ENCODE data around the gene BCO1.

GRCh38 chr16:81239367-81240121, 1.1 kb downstream of the BCO1 start:
- no peak for TF ChIP-seq ZNF549 (tag by site-specific recombination; IDR thresholded peaks at IDR 0.05)
- TF ChIP-seq, protein P1, sequence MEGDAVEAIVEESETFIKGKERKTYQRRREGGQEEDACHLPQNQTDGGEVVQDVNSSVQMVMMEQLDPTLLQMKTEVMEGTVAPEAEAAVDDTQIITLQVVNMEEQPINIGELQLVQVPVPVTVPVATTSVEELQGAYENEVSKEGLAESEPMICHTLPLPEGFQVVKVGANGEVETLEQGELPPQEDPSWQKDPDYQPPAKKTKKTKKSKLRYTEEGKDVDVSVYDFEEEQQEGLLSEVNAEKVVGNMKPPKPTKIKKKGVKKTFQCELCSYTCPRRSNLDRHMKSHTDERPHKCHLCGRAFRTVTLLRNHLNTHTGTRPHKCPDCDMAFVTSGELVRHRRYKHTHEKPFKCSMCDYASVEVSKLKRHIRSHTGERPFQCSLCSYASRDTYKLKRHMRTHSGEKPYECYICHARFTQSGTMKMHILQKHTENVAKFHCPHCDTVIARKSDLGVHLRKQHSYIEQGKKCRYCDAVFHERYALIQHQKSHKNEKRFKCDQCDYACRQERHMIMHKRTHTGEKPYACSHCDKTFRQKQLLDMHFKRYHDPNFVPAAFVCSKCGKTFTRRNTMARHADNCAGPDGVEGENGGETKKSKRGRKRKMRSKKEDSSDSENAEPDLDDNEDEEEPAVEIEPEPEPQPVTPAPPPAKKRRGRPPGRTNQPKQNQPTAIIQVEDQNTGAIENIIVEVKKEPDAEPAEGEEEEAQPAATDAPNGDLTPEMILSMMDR (tag by site-specific recombination; IDR thresholded peaks at IDR 0.05): no peak
- TF ChIP-seq ZNF624 (tag by site-specific recombination; IDR thresholded peaks at IDR 0.05): no peak
- TF ChIP-seq ZNF558 (tag by site-specific recombination; IDR thresholded peaks at IDR 0.05): no peak
- no peak for TF ChIP-seq ZNF324 (tag by site-specific recombination; IDR thresholded peaks at IDR 0.05)
- TF ChIP-seq, protein P2, sequence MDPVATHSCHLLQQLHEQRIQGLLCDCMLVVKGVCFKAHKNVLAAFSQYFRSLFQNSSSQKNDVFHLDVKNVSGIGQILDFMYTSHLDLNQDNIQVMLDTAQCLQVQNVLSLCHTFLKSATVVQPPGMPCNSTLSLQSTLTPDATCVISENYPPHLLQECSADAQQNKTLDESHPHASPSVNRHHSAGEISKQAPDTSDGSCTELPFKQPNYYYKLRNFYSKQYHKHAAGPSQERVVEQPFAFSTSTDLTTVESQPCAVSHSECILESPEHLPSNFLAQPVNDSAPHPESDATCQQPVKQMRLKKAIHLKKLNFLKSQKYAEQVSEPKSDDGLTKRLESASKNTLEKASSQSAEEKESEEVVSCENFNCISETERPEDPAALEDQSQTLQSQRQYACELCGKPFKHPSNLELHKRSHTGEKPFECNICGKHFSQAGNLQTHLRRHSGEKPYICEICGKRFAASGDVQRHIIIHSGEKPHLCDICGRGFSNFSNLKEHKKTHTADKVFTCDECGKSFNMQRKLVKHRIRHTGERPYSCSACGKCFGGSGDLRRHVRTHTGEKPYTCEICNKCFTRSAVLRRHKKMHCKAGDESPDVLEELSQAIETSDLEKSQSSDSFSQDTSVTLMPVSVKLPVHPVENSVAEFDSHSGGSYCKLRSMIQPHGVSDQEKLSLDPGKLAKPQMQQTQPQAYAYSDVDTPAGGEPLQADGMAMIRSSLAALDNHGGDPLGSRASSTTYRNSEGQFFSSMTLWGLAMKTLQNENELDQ (tag by site-specific recombination; IDR thresholded peaks at IDR 0.05; ENCODE audit: low read depth): no peak
- no peak for TF ChIP-seq ZNF362 (tag by site-specific recombination; IDR thresholded peaks at IDR 0.05)

Data from HEK293 (cell line).